Pulmonary artery endothelial cell (primary cell): Measurements from ENCODE around the gene RIMBP3C. TPM values are rescaled to one million over a fixed set of nuclear protein-coding genes. Genes with fewer than 3 reads are reported as not detected.
"Not testable (repeated sequence)": the region's sequence is repeated elsewhere in the genome, so short reads cannot be mapped to it uniquely, and the experiment has no call there.

Experiments
- DNase-seq: peaks from one replicate; pipeline ENCODE4 v3.0.0-alpha.2; 2011; ENCODE audit warnings: low read depth, low spot score
- total RNA-seq: library from RNA; depleted of rRNA; stranded (reverse); fragments of >200 nt; gene quantifications from 2 replicates; pipeline ENCODE4 v1.2.3, GENCODE V29; 2014

The RIMBP3C gene
- total RNA-seq, 1 donor from 2014 or later: not detected

DNA sequence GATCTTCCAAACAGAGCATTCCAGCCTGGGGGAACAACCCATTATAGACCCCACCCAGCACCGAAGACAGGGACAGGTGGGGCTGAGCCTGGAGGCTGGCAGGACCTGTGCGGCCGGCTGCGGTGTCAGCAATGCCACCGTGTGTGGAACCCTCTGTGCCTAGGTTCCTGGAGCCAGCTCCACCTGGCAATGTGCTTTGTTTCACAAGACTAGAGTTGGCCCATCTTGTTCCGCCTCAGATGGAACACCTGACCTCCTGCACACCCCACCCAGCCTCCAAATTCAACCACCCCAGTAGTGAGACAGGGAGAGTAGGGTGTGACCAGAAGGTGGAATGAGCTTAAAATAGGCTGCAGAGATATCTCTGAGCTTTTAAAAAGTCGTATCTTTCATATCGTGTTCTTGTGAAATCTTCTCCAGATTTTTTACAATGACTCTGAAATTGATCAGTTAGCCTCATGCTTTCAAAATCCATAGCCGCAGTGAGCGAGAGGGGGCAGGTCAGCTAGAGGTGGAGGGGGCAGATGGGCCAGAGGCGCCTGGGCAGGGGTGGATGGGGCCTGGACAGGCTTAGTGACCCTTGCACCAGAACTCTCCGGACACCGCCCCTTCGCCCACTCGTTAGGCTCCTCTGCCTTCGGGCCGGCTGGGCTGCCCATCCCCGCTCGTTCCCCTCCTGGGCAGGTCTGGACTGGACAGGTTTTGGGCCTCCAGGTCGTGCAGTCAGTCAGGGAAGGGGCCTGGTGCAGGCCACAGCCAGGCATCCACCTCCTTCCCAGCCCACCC lies 18.2 kb downstream of the RIMBP3C start:
- not testable (repeated sequence) for DNase-seq

- not testable (repeated sequence) for DNase-seq
Measured at GRCh38 chr22:21531525-21531924, 19.7 kb downstream of the RIMBP3C start.

GRCh38 chr22:21526705-21527500 lies 24.4 kb downstream of the RIMBP3C start:
- not testable (repeated sequence) for DNase-seq

GRCh38 chr22:21516970-21517764 lies 34.1 kb downstream of the RIMBP3C start:
- DNase-seq: not testable (repeated sequence)

- DNase-seq: not testable (repeated sequence)
Measured at GRCh38 chr22:21516522-21516921, 34.7 kb downstream of the RIMBP3C start.

DNA sequence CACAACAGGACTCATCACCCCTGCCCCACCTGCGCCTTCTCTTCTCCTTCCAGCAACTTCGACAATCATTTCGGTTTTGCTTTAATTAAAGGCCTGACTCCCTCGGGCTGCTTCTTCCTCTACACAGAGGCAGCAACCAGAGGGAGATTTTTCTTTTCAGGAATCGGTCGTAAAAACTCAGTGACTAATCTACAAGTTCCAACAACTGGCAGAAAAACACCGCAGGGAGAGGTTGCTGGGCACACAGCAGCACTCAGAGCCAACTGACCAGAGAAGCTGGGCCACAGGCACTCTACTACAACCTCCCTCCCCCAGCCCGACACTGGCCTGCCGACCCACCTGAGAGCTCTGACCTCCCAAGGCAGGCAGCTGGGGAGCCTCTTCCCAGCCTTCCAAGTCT lies 36.0 kb downstream of the RIMBP3C start:
- DNase-seq: not testable (repeated sequence)

DNA sequence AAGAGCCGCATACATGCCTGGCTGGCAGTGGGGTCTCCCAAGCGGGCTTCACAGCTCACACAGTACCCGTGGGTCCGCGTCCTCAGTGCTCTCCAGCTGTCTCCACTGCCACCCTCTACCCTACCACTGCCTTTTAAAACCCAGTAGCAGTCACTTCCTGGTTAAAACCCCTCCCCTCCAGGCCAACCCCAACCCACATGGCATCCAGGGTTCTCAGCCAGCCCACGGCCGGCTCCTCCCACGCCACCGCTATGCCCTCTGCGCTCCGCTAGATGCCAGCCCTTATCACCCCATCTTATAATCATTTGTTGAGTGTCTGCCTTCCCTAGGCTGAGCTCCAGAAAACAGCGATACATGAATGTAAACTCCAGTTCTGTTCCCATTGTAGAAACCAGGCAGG lies 37.1 kb downstream of the RIMBP3C start:
- not testable (repeated sequence) for DNase-seq

DNA sequence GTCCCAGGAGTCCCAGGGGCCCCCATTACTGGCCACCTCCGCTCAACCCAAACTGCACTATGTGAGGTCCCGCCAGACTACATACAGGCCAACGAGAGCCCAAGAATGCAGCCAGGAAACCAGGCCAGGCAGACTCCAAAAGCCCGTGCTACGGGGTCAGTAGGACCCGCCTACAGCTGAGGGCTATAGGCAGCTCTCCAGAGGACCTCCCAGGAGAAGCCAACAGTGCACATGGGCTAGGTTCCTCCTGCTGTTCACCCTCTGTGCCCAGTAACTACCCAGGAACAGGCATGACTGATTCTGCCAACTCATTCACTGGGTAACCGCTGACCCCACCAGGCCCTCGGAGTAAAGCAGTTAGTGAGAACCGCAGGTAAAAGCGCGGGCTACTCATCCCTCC lies 39.2 kb downstream of the RIMBP3C start:
- not testable (repeated sequence) for DNase-seq

- DNase-seq: not testable (repeated sequence)
Measured at GRCh38 chr22:21510397-21510796, 40.9 kb downstream of the RIMBP3C start.

DNA sequence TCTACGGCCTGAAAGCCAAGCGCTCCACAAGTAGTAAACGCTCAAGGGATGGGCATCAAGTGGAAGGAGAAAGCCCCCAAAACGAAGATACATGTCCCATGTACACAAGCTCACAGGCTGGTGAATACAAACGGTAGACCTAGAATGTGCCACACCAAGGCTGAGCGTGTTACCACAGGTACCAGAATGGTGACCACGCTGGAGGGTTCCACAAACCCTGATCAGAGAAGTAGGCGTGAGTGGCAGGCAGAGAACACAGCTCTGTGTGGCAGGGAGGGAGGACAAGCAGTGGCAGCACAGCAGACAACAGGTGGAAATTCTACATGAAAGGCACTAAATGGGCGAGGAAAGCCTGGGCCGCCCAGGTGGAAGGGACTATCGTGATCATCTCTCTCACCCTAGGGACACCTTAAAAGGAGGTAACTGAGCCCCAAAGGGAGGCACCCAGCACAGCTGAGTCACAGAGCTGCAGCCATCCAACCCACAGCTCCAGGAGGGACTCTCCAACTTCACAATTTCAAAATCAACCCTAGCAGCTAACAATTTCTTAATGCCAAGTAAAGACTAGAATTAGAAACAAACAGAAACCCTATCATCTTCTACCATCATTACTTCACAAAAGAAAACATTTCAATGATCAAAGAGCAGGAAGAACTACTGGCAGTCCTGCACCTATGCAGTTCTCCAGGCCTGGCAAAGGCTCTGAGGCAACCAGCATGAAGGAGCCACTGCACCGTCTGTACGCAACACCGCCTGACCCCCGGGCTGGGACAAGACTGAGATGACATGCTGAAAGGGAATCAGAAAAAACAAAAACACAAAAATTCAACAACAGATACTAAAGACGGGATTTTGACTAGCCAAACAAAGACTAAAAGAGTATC lies 51.4 kb downstream of the RIMBP3C start:
- DNase-seq: not testable (repeated sequence)

DNA sequence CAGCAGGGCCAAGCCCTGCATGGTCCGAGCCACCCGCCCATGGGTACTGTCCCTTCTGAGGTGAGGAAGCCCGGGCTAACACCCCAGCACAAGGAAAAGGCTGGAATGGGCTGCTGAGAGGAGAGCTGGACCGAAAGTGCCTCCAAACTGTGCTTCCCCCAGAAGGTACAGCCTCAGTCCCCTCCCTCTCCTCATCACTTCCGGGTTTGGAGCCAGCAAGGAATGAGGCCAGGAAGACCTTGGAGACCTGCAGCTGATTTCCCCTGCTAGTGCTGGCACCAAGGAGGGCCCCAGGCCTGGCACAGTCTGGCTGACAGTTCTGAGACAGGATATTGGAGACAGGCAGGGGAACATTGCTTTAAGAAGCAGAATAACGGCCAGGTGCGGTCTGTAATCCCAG lies 52.8 kb downstream of the RIMBP3C start:
- DNase-seq: not testable (repeated sequence)

DNA sequence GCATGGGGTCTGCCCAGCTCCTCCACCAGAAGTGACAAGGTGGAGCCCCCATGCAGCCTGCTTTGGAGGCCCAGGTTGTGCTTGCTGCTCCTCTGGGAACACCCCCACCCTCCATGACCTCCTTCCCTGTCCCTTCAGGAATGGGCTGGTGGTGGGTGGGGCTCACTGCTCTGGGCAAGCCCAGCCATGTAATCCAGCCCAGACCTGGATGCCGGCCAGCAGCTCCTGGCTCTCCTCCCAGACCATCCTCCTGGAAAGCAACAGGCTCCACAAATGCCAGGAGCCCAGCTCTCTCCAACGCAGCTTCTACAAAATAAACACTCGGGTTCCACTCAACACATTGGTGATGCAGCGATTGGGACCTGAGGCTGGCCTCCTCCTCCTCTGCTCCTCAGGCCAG lies 53.3 kb downstream of the RIMBP3C start:
- DNase-seq: not testable (repeated sequence)

Other genes with a start within 250 kb of the RIMBP3C start
- gene RIMBP3B, start 167.7 kb downstream of the RIMBP3C start, total RNA-seq: under 0.01 and 0.04 TPM in 2 replicates
- 2.4 and 2.7 TPM in 2 replicates for gene HIC2, start 134.1 kb downstream of the RIMBP3C start, total RNA-seq
- 0.56 and 0.92 TPM in 2 replicates for gene TMEM191C, start 84.1 kb downstream of the RIMBP3C start, total RNA-seq
- gene UBE2L3, start 16.3 kb upstream of the RIMBP3C start, total RNA-seq: 28.7 and 41.2 TPM in 2 replicates
- gene YDJC, start 78.6 kb upstream of the RIMBP3C start, total RNA-seq: 21.5 and 23.5 TPM in 2 replicates
- gene CCDC116, start 81.3 kb upstream of the RIMBP3C start, total RNA-seq: 0.07 and 0.35 TPM in 2 replicates
- gene SDF2L1, start 90.8 kb upstream of the RIMBP3C start, total RNA-seq: 54.4 and 113 TPM in 2 replicates
- gene PPIL2, start 114.6 kb upstream of the RIMBP3C start, total RNA-seq: 19.3 and 22.6 TPM in 2 replicates
- 4.5 and 5.6 TPM in 2 replicates for gene YPEL1, start 184.3 kb upstream of the RIMBP3C start, total RNA-seq